Activated T-helper 17 cell treated with anti-CD3 and anti-CD28 coated beads, Interleukin-2, amount 50 U/mL, for 72 hours (primary cell): ENCODE results near the gene AGAP1. TPM values are rescaled to one million over a fixed set of nuclear protein-coding genes. Genes with fewer than 3 reads are reported as not detected.

Experiments used
- ATAC-seq: fragments of 150-1000 bp; cut with Tn5 transposase; replicated peaks from 2 replicates; pipeline ENCODE4 v1.10.0; 2021; ENCODE audit warnings: mild to moderate bottlenecking, moderate library complexity
- H3K27ac Mint-ChIP-seq: one replicate; pipeline ENCODE4 v1.8.0; 2022; ENCODE audit warnings: mixed read lengths
- H3K27me3 Mint-ChIP-seq: one replicate; pipeline ENCODE4 v1.8.0; 2022; ENCODE audit warnings: mixed read lengths
- H3K36me3 Mint-ChIP-seq: one replicate; pipeline ENCODE4 v1.8.0; 2022; ENCODE audit warnings: low read depth, mild to moderate bottlenecking, mixed read lengths
- H3K4me1 Mint-ChIP-seq: one replicate; pipeline ENCODE4 v1.8.0; 2022; ENCODE audit warnings: mixed read lengths
- H3K4me3 Mint-ChIP-seq: one replicate; pipeline ENCODE4 v1.8.0; 2022; ENCODE audit warnings: mild to moderate bottlenecking, mixed read lengths
- H3K9me3 Mint-ChIP-seq: one replicate; pipeline ENCODE4 v1.8.0; 2022; ENCODE audit warnings: mixed read lengths
- total RNA-seq, 2 donors: library from RNA; stranded (reverse); gene quantifications; one replicate each; pipeline ENCODE4 v1.2.3, GENCODE V29; 2022

AGAP1 gene
- total RNA-seq, 2 donors from 2014 or later: 2.2 to 5.3 TPM

DNA sequence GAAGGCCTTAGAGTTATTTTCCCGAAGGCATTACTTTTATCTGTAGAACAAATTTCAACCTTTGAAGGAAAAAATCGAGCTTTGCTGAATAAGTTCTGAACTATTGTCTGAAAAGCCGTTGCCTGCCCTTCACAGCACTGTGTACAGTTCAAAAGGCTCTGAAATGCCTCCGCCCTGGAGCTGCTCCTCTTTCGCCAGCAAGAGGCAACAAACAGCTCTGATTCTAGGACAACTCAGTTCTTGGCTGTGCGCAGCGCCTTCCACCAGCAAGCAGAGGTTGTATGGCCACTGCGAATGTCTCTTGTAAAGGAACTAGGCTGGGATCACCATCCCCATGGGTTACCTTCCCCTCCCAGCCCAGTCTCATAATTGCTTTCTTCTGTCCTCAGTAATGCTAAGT, 365.8 kb downstream of the AGAP1 start:
- Mint-ChIP-seq H3K36me3 (no peaks in the 10 kb centered on the region), H3K4me1 (no peaks in the 10 kb centered on the region), H3K9me3 (no peaks in the 10 kb centered on the region), H3K4me3 (no peak overlapping the region), H3K27me3 (peaks cover 3% of the 10 kb centered on the region), H3K27ac (no peak overlapping the region)
- ATAC-seq: no peak

- no peaks in the 10 kb centered on the region for H3K4me1 Mint-ChIP-seq
- H3K27me3 Mint-ChIP-seq: peaks cover 3% of the 10 kb centered on the region
- no peaks in the 10 kb centered on the region for H3K9me3 Mint-ChIP-seq
- no peaks in the 10 kb centered on the region for H3K36me3 Mint-ChIP-seq
- no peak overlapping the region for H3K27ac Mint-ChIP-seq
- no peak for ATAC-seq
- H3K4me3 Mint-ChIP-seq: no peak overlapping the region
Observed at GRCh38 chr2:235860111-235860510, 366.3 kb downstream of the AGAP1 start.

- H3K4me3 Mint-ChIP-seq: no peak overlapping the region
- ATAC-seq: no peak
- H3K27me3 Mint-ChIP-seq: peaks cover 3% of the 10 kb centered on the region
- no peaks in the 10 kb centered on the region for H3K36me3 Mint-ChIP-seq
- no peaks in the 10 kb centered on the region for H3K9me3 Mint-ChIP-seq
- no peak overlapping the region for H3K27ac Mint-ChIP-seq
- no peaks in the 10 kb centered on the region for H3K4me1 Mint-ChIP-seq
Observed at GRCh38 chr2:235860871-235861270, 367.0 kb downstream of the AGAP1 start.

DNA sequence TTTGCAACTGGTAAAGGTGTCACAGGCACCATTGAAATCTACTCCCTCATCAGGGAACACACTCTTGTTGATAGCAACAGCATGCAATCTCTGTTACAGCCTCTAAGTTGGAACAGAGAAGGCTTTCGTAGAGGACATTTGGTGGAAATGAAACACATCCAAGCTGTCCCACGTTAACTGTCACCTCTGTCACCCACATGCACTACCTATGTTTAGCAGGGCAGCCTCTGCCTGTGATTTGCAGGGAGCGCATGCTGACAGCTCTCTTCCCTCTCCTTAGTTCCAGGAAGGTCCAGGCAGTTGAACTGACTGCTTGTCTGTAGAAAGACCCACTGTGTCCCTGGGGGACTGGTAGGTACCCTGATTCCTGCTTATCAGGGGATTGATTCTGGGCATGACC, 367.5 kb downstream of the AGAP1 start:
- H3K36me3 Mint-ChIP-seq: no peaks in the 10 kb centered on the region
- H3K4me1 Mint-ChIP-seq: no peaks in the 10 kb centered on the region
- peaks cover 3% of the 10 kb centered on the region for H3K27me3 Mint-ChIP-seq
- H3K9me3 Mint-ChIP-seq: no peaks in the 10 kb centered on the region
- no peak overlapping the region for H3K4me3 Mint-ChIP-seq
- no peak for ATAC-seq
- no peak overlapping the region for H3K27ac Mint-ChIP-seq

- Mint-ChIP-seq H3K4me3 (no peak overlapping the region), H3K36me3 (no peaks in the 10 kb centered on the region), H3K27ac (no peak overlapping the region), H3K9me3 (no peaks in the 10 kb centered on the region), H3K4me1 (no peaks in the 10 kb centered on the region), H3K27me3 (peaks cover 3% of the 10 kb centered on the region)
- ATAC-seq: no peak
Observed at GRCh38 chr2:235863414-235863813, 369.6 kb downstream of the AGAP1 start.

GRCh38 chr2:235864302-235864701, 370.5 kb downstream of the AGAP1 start:
- ATAC-seq: no peak
- H3K27me3 Mint-ChIP-seq: peaks cover 3% of the 10 kb centered on the region
- no peak overlapping the region for H3K27ac Mint-ChIP-seq
- H3K9me3 Mint-ChIP-seq: no peaks in the 10 kb centered on the region
- H3K4me1 Mint-ChIP-seq: no peaks in the 10 kb centered on the region
- H3K4me3 Mint-ChIP-seq: no peak overlapping the region
- H3K36me3 Mint-ChIP-seq: no peaks in the 10 kb centered on the region

DNA sequence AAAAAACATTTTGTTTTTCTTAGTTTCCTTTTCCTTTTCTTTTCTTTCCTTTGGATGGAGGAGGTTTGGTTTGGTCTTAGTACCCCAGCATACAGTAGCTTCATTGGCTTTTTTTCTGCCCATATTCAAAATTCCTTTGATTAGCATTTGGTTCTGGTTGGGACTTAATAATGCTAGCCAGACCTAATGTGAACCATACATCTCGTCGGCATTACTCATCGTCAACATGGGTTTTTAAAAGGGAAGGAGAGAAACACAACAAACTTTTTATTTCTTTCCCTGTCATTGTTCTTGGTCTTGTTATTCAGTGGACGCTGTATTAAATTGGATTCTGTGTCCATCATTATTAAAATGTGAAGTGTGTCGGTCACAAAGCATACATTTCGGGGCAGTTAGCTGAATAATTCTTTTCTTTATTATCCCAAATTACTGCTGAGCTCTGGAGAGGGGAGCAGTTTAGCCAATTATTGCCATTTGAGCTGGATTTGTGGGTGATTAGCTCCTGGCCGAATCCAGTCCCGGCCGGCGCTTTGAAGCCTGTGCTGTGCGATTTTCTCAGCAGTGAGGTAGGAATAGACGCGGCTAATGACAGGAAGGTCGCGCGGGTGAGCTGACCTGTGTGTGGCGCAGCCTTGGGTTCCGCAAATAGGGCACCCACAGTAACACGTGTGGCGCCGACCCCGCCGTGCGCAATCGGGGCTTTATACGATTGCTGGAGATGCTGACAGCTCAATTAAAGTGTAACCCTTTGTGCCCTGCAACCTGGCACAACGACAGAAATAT, 371.1 kb downstream of the AGAP1 start:
- H3K4me3 Mint-ChIP-seq: no peak overlapping the region
- no peaks in the 10 kb centered on the region for H3K9me3 Mint-ChIP-seq
- ATAC-seq: no peak
- peaks cover 3% of the 10 kb centered on the region for H3K27me3 Mint-ChIP-seq
- no peaks in the 10 kb centered on the region for H3K36me3 Mint-ChIP-seq
- H3K27ac Mint-ChIP-seq: no peak overlapping the region
- H3K4me1 Mint-ChIP-seq: no peaks in the 10 kb centered on the region

GRCh38 chr2:235866373-235866772, 372.5 kb downstream of the AGAP1 start:
- Mint-ChIP-seq H3K36me3 (no peaks in the 10 kb centered on the region), H3K9me3 (peaks cover 3% of the 10 kb centered on the region), H3K27ac (no peak overlapping the region), H3K27me3 (no peaks in the 10 kb centered on the region), H3K4me1 (no peaks in the 10 kb centered on the region), H3K4me3 (no peak overlapping the region)
- ATAC-seq: no peak

DNA sequence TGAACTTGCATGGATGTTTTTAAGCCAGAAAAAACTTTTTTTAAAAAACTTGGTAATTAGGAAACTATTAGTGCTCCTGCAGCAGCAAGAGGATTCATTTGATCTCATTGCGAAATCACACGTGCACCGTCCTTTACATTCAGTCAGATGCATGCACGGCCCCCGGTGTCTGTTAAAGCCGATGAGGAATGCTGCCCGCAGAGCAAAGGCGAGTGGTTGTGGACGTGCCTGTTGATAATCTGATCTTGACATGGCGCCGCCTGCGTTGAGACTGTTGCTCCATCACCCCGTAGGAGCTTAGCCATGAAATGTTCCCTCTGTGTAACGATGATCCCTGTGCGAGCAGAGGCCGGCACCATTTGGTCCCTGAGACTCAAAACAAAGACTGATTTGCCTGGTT, 374.4 kb downstream of the AGAP1 start:
- Mint-ChIP-seq H3K9me3 (peaks cover 5% of the 10 kb centered on the region), H3K27ac (no peak overlapping the region), H3K4me3 (no peak overlapping the region), H3K36me3 (no peaks in the 10 kb centered on the region), H3K27me3 (no peaks in the 10 kb centered on the region), H3K4me1 (no peaks in the 10 kb centered on the region)
- ATAC-seq: no peak

GRCh38 chr2:235868645-235869044, 374.8 kb downstream of the AGAP1 start:
- ATAC-seq: no peak
- peaks cover 5% of the 10 kb centered on the region for H3K9me3 Mint-ChIP-seq
- H3K27me3 Mint-ChIP-seq: no peaks in the 10 kb centered on the region
- no peak overlapping the region for H3K27ac Mint-ChIP-seq
- H3K4me3 Mint-ChIP-seq: no peak overlapping the region
- H3K4me1 Mint-ChIP-seq: no peaks in the 10 kb centered on the region
- H3K36me3 Mint-ChIP-seq: no peaks in the 10 kb centered on the region

GRCh38 chr2:235870515-235870914, 376.7 kb downstream of the AGAP1 start:
- ATAC-seq: no peak
- Mint-ChIP-seq H3K9me3 (peaks cover 5% of the 10 kb centered on the region), H3K4me1 (no peaks in the 10 kb centered on the region), H3K27me3 (no peaks in the 10 kb centered on the region), H3K36me3 (no peaks in the 10 kb centered on the region), H3K27ac (no peak overlapping the region), H3K4me3 (no peak overlapping the region)

DNA sequence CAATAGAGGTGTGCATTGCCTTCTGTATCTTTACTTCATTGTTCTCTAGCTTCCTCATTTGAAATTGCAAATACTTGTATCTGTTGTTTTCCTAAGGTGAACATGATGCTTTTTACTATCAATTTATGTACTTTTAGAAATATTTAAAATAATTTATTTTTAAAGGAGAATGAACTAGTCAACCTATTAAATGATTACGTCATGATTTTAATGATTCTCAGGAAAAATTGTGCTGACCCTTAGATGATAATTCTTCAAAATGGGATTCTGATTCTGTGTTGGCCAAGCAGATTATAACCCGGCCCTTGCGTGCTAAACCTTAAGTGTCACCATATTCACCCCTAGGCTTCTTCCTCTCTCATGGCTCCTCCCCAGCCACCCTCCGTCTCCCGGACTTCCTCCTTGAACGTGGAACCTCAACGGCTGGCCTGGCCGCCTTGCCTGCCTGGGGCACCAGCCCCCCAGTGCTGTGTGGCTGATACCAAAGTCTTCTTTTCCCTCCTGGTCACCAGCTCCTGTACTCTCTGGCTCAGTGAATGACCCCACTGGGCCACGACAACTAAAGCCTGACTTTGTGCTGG, 382.3 kb downstream of the AGAP1 start:
- peaks cover 4% of the 10 kb centered on the region for H3K9me3 Mint-ChIP-seq
- H3K27me3 Mint-ChIP-seq: no peaks in the 10 kb centered on the region
- no peaks in the 10 kb centered on the region for H3K36me3 Mint-ChIP-seq
- no peak overlapping the region for H3K4me3 Mint-ChIP-seq
- ATAC-seq: no peak
- no peak overlapping the region for H3K27ac Mint-ChIP-seq
- H3K4me1 Mint-ChIP-seq: no peaks in the 10 kb centered on the region

- no peaks in the 10 kb centered on the region for H3K4me1 Mint-ChIP-seq
- H3K27ac Mint-ChIP-seq: no peak overlapping the region
- ATAC-seq: no peak
- H3K4me3 Mint-ChIP-seq: no peak overlapping the region
- H3K27me3 Mint-ChIP-seq: no peaks in the 10 kb centered on the region
- no peaks in the 10 kb centered on the region for H3K36me3 Mint-ChIP-seq
- H3K9me3 Mint-ChIP-seq: no peaks in the 10 kb centered on the region
Observed at GRCh38 chr2:235877275-235877802, 383.5 kb downstream of the AGAP1 start.

DNA sequence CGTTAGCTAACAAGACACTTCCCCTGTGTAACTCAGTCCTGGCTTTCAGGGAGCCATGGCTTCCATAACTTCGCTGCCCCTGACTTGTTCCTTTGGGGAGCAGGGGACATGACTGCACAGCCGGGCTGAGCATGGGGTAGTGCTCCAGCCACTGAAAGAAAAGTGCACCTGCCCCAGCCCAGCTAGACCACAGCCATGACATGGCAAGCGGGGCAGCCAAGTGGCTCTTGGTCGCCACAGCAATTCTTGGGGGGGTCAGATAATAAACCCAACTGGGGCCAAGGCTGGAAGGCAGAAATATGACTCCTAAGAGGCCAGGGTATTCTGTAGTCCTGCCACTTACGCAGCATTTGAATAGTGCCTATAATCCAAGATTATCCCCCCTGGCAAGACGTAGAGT, 385.3 kb downstream of the AGAP1 start:
- no peaks in the 10 kb centered on the region for H3K4me1 Mint-ChIP-seq
- H3K27ac Mint-ChIP-seq: no peak overlapping the region

DNA sequence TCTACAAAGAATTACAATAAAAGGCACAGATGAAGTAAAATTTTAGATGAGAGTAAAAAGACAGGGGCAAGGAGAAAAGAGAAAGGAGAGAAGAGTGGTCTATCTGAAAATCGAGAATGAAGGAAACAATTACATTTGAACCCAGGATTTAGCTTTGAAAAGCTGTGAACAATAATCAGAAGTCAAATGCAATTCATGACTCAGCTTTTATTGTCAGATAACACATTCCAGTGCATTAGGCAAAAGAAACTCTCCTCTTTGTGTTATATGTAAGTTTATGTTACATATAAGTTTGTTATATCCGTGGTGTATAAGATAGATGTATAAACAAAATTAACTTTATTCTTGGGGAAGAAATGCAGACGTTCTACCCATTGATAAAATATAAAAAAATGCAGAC, 389.8 kb downstream of the AGAP1 start:
- no peak overlapping the region for H3K27ac Mint-ChIP-seq
- no peaks in the 10 kb centered on the region for H3K9me3 Mint-ChIP-seq
- no peaks in the 10 kb centered on the region for H3K36me3 Mint-ChIP-seq
- H3K4me3 Mint-ChIP-seq: no peak overlapping the region
- H3K27me3 Mint-ChIP-seq: no peaks in the 10 kb centered on the region
- ATAC-seq: no peak
- no peaks in the 10 kb centered on the region for H3K4me1 Mint-ChIP-seq

More for the DNA sequence above, 385.3 kb downstream of the AGAP1 start:
- Mint-ChIP-seq H3K9me3 (no peaks in the 10 kb centered on the region), H3K27me3 (no peaks in the 10 kb centered on the region), H3K36me3 (no peaks in the 10 kb centered on the region), H3K4me3 (no peak overlapping the region)
- ATAC-seq: no peak
